HG03432 (cell line): ENCODE measurements around the gene UST.
"Not testable (repeated sequence)": the region's sequence is repeated elsewhere in the genome, so short reads cannot be mapped to it uniquely, and the experiment has no call there.

ENCODE experiments used
- ATAC-seq: cut with Tn5 transposase; IDR thresholded peaks from one replicate; pipeline ENCODE4 v1.9.1; 2021; ENCODE audit warnings: mild to moderate bottlenecking, moderate library complexity; ENCODE audit not compliant: unreplicated experiment

The UST gene

DNA sequence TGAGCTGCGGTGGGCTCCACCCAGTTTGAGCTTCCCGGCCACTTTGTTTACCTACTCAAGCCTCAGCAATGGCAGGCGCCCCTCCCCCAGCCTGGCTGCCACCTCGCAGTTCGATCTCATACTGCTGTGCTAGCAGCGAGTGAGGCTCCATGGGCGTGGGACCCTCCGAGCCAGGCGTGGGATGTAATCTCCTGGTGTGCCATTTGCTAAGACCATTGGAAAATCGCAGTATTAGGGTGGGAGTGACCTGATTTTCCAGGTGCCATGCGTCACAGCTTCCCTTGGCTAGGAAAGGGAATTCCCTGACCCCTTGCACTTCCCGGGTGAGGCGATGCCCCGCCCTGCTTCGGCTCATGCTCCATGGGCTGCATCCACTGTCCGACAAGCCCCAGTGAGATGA, 117.3 kb downstream of the UST start:
- ATAC-seq = not testable (repeated sequence)

DNA sequence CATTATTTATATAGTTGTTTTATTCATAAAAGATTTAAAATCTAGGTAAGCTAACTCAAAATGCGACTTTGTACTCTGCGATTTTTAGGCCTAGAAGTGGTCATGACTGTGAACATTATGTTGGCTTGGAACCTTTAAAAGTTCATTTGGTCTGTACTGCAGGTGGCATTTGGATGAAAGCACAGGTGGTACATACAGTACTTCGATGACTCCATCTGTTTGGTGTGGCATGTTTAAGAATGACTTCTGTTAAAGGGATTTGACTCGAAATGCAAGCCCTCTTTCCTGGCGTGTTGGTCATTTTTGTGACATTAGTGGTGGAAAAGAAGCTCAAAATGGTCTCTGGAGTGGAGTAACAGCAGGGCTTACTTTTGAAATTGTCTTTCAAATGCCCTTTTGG, 118.1 kb downstream of the UST start:
- no peak for ATAC-seq

DNA sequence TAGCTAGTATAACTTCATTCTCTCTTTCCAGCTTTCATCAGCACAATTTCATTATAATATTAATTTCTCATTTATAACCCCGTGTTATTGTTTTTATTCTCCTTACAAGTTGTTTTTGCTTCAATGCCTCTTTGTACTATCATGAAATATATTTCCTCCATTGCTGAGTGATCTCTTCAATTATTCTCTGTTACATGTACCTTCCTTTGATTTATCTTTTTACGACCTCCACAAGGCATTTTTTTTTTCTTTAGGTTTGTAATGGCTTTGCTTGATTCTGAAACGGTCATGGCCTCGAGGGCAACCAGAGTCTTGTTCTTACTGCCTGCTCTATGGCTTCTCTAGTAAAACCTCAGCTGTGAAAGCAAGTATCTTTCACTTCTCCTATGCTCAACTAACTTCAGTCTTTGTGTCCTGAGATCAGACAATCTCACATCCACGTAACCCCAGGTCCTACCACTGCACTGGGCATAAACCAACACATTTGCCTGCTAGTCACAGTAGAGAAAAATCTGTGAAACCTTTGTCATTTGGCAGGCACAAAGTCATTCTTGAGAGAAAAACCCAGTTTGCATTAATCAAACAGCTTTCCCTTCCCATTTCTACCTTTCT, 119.9 kb downstream of the UST start:
- peak; percentile 95 for ATAC-seq

DNA sequence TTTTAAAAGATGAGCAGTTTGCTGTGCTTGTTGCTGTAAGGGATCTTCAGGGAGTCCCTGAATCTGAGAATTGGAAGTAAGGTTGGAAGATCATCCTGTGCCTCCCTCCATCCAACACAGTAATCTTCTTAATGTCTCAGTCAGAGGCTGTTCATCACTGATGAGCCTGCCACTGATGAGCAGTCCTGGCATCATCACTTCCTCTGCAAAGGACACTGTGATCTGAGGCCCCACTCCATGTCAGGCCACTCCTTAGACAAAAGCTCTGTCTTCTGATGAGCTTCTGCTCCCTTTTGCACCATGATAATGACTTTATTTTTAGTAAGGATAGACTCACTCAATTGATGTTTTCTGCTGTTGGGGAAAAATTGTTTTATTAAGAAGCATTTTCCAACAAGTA, 121.0 kb downstream of the UST start:
- ATAC-seq = no peak

DNA sequence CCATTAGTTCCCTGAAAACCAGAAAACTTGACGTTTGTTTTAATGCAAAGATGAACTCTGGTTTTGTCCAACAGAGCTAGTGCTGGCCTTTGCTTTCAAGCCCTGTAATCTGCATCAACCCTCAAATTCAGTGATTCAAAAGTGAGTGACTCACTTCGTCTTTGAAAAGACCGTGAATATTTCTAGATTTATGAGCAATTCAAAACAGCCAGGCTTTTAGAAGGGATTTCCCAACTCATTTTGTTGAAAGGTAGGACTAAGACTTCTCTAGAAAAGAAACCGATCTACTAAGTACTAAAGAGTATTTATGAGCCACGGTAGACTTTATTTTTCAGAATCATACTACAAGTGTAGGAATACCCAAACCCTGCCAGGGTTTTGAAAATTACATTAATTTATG, 121.5 kb downstream of the UST start:
- no peak for ATAC-seq

DNA sequence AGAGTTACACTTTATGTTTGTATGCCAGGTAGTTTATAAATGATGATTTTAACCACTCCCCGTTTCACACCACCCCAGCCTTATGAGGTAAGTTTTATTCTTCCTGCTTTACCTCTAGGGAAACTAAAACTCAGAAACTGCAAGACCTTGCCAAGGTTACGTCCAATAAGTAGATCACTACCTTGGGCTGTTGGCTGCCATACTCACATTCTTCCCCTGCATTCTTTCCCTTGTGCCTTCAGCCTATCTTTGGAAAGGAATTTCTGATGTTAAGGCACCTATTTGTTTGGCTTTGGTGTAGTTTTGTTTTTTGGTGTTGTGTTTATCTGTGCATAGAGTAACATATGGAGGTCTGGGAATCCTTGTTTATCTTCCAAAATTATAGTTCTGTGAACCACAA, 122.1 kb downstream of the UST start:
- ATAC-seq = no peak

DNA sequence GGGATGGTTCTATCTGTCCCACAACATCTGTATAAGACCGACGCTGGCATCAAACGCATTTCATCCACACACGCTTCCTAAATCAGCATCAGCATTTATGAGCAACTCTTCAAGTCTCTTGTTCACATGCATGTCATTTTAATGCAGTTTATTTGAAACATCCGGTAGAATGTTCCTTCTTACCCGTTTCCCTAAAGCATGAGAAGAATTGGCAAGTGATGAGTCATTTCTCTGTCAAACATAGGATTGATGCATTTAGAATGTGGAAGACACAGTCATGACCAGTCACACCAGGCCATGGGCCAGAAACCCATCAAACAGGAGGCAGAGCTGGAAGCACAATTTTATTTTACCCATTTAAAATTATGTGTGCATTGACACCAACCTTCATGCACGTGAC, 122.8 kb downstream of the UST start:
- no peak for ATAC-seq

DNA sequence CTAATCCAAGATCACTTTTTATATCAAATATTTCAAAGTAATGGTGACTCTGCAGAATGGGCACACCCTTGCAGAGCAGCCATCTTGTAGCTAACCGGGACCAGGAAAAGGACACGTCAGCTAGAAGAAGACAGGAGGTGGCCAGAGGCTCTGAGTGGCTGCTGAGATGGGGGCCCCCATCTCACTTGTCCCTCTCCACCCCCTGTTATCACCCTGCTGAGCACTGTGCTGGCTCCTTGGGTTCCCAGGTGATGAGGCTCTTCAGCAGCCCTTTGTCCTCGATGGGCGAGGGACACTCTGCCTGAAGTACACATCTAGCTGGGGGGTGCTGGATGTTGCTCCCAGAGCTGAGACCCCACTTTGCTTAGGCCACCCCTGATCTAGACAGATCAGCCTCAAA, 126.3 kb downstream of the UST start:
- no peak for ATAC-seq

DNA sequence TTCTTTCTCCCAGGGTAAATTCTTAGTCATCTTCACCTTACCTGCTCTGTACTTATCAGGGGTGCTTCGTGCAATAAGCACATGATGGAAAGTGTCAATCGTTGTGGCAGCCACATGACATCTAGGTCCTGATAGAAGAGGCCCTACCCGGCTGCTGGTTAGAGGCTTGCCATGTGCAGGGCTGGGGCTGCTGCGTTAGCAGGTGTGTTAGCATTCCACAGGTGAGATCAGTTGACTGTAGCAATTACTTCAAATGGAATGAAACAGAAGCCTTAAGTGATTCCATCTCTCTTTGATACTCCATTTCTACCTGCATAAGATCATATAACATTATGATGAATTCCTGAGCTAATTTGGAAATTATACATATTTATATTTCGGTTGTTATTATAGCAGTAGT, 127.0 kb downstream of the UST start:
- no peak for ATAC-seq

DNA sequence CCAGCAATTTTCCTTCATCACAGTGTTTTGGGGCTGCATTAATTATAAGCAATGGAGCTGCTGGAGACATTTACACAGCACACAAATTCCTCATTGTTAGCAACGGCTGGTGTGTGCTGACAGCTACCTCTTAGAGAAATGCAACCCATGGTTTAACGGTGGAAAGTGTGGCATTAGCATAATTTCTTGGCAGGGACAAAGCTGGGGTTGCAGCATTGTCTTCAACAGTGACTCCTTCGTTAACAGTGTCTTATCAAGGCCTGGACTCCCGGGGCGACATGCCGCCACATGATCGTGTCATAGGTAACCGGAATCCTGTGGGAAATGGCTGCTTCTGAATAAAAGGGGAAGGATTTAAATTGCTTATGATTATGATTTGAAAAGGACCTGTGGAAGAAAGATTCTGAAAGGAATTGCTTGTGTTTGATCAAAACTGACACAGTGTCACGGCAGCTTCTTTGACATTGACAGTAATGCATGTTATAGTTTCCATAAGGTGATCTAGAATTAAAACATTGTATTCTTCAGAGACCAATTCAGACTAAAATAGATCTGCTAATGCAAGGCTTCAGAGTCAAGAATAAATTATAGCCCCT, 128.0 kb downstream of the UST start:
- no peak for ATAC-seq

DNA sequence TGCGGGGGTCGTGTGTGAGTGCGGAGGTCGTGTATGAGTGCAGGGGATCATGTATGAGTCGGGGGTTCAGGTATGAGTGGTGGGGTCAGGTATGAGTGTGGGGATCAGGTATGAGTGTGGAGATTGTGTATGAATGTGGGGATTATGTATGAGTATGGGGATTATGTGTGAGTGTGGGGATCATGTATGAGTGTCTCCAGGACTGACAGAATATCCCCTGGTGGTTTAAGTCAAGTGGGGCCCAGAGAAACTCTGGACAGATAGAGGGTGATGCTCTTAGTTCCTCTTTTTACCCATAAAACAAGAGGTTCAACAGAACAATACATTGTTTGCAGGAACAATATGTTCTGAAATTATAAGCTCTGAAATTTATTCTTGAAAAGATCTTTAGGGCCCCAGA, 131.9 kb downstream of the UST start:
- ATAC-seq = no peak

DNA sequence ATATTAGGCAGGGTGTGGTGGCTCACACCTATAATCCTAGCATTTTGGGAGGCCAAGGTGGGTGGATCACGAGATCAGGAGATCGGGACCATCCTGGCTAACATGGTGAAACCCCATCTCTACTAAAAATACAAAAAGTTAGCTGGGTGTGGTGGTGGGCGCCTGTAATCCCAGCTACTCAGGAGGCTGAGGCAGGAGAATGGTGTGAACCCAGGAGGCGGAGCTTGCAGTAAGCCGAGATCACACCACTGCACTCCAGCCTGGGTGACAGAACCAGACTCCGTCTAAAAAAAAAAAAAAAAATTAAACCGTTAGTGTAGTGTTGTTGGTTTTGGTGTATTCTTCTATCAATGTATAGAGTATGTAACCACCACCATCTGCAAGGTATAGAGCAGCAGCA, 133.9 kb downstream of the UST start:
- ATAC-seq = not testable (repeated sequence)

DNA sequence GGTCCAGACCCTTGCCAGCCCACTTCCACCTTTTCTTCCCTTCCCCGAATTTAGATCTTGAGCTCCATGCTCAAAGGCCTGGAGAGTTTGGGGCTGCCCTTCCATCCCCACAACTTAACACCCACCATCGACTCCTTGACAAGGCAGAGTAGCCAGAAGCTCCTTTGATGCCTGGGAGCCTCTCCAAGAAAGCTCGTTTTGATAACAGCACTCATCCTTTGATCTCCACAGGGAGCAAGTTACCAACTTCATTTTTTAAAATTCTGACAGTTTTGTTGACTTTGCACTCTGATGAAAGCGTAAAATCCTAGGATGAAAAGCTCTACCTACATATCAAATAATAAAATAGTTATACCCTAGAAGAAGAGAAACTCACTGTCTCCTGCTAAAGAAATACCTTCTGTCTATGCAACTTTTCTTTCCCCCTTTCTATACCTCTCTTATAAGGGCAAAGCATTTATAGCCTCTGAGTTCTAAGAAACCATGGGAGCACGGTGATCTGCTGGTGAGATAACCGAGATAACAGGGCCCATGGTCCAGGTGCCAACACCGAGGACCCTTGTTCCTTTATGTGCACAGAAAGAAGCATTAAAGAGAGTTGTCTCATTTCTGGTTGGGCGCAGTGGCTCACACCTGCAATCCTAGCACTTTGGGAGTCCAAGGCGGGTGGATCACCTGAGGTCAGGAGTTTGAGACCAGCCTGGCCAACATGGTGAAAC, 134.9 kb downstream of the UST start:
- ATAC-seq = no peak

DNA sequence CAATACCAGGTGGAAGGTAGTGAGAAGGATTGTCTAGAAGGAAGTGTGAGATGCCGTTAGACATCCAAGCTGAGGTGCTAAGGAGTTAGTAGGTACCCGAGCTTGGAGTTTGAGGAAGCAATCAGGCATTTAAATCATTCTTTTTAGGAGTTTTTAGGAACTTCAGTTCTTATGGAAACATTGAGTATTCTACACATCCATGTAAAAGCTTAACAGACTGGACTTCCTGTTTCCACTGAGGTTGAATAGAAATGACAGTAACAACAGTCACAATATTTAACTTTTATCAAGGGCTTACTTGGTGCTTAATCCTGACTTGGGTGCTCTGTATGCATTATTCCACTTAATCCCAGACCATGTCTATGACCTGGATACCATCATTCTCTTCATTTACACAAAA, 136.4 kb downstream of the UST start:
- ATAC-seq = no peak

DNA sequence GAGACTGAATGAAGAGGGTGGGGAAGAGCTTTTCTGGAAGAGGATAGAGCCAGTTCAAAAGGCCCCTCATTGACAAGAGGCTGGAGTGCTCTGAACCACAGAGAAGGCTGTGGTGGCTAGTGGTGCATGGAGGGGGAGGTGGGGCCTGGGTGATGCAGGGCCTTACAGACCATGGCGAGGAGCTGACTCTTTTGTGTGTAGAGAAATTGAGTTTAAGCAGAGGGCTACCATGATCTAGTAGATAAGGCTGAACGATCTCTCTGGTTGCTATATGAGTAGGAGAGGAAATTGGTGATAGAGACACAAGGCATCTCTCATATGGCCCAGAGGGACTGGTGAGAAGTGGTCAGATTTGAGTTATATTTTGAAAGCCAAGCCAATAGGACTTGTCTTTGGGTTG, 137.6 kb downstream of the UST start:
- ATAC-seq = peak; percentile 59

DNA sequence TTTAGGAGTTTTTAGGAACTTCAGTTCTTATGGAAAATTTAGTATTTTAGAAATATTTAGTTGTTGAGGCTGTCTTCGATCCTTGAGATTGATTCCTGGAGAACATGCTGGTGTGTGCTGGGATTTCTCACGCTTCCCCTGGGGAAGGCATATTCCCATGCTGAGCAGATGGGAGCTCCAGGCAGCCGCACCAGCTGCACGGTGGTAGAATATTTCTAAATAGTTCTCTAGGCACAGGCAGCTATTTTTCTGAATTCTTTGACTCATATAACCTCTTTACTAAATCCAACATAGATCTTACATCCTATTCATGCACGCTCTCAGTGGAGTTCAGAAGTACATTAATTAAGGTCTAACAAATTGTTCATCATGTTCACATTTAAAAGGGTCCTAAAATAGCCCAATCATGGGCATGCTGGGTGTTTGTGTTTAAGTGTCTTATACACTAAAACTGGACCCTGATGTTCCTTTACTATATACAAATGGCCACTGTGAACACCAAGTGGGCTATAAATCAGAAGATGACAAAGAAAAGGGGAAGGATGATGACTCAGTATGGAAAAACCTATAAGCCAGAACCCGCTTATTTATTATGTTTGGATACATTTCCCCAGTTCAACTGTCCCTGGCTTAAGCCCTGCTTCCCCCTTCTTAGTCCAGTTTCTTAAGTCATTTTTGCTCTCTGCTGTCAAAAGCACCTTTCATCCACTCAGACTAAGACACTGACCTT, 138.5 kb downstream of the UST start:
- ATAC-seq = no peak

DNA sequence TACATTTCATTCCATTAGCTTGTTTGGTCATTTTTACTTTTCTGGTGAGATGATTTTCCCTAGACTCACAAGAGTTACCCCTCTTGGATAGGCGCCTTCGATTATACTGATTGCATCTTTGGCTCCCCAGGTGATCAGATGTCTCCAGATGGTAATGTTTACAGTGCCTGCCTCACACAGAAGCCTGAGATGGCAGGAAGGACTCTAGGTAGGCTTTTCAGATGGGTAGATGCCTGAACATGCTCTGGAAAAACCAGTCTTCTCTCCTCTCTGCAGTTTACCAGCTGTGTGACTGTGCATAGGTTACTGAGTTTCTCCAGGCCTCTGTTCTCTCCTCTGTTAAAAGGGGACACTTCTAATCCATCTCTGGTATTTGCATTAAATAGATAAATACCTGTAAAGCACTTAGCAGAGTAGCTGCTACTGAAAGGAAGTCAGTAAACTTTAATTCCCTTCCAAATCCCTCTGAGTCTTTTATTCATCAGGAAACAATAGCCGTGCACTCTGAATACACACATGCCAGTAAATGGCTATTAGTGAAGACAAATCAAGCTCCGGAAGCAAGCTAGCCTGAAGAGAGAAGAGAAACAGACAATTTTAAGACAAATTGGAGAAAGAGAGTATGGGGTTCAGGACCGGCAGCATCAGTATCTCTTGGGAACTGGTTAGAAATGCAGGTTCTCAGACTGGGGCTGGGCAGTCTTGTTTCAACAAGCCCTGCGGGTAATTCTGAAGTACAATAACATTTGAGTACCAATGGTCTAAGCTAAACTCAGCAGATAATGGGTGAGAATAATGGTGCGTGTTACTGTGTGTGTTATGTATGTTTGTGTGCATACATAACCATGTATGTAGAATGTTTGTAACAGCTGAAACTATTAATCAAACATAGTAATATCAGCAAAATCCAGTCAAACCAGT, 139.4 kb downstream of the UST start:
- ATAC-seq = no peak

DNA sequence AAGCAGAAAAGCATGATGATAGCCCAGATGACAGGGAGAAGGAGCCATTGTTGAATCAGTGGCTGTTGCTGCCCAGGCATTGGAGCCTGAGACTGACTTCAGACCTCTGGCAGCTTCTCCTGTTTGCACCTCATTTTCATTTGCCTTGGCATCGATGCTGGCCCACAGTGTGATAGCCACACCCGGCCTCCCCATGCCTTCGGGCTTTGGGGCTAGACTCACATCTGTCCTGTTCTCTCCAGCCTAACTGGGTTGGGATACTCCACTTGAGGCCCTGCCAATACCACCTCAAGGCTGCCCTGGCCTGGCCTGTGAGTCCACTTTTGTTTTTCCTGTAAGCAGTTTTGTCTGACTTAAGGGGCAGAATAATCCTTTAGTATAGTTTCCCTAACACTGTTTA, 140.4 kb downstream of the UST start:
- ATAC-seq = no peak

DNA sequence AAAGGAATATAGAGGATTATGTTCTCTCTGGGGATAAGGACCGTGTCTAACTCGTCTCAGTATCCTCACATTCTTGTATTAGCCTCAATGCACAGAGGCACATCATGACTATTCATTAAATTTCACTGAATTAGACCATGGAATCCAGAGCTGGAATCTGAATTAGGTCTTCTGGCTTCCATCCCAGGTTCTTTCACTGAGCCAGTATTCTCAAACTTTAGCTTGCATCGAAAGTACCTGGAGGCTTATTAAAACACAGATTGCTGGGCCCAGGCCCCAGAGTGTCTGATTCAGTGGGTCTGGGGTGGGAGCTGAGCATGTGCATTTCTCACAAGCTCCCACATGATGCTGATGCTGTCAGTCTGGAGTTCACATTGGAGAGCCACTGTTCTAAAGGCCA, 142.0 kb downstream of the UST start:
- no peak for ATAC-seq

DNA sequence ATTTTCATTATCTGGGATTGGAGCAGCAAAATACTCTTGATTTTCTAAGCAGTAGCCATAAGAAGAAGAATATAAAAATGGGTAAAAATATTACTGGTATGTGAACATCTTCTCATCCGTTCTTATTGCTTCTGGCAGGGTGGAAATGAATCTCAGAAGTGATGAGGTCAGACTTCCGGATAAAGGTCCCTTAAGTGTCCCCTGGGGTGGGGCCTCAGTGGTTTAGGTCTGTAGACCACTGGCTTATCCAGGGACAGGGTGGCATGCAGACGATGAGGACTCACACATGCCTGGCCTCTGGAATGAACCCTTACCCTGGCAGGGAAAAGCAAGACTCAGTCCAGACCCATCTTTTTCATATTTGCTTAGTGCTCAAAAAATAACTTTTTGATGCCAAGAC, 143.3 kb downstream of the UST start:
- ATAC-seq = no peak
